MCF 10A (cell line): ENCODE data around the gene PRUNE2. TPM values are rescaled to one million over a fixed set of nuclear protein-coding genes. Genes with fewer than 3 reads are reported as not detected.
A peak's percentile ranks its signal among the peaks of the same experiment; 100 is the strongest.

Source experiments
- BruUV-seq: library from RNA; stranded (reverse); fragments of 400-500 nt; replicated peaks from 2 replicates; lab custom pipeline; 2021; lab: Mats Ljungman, UMichigan
- CTCF ChIA-PET: fragments of 300-600 bp; sonication (Branson Sonifier 250); formaldehyde crosslinking; extraction: SDS; loops from one replicate; lab custom pipeline; 2021; ENCODE audit warnings: antibody characterized with exemption, inconsistent platforms; lab: Yijun Ruan, JAX
- POLR2A ChIA-PET: fragments of 300-600, 350-650 bp; sonication (Branson Sonifier 250); formaldehyde crosslinking; extraction: SDS; loops from one replicate; lab custom pipeline; 2020; ENCODE audit warnings: antibody characterized with exemption, inconsistent platforms; lab: Yijun Ruan, JAX
- DNase-seq: peaks from one replicate; pipeline ENCODE4 v3.0.0-alpha.2; 2018; ENCODE audit not compliant: unreplicated experiment
- H3K27ac Mint-ChIP-seq: one replicate; pipeline ENCODE4 v1.8.0; 2022; ENCODE audit warnings: mild to moderate bottlenecking, low read depth, mixed read lengths; ENCODE audit not compliant: unreplicated experiment
- H3K27me3 Mint-ChIP-seq: one replicate; pipeline ENCODE4 v1.8.0; 2022; ENCODE audit warnings: mixed read lengths; ENCODE audit not compliant: insufficient read depth, unreplicated experiment
- H3K36me3 Mint-ChIP-seq: one replicate; pipeline ENCODE4 v1.8.0; 2022; ENCODE audit warnings: mild to moderate bottlenecking, moderate library complexity, mixed read lengths; ENCODE audit not compliant: insufficient read depth, unreplicated experiment
- H3K4me1 Mint-ChIP-seq: one replicate; pipeline ENCODE4 v1.8.0; 2022; ENCODE audit warnings: mixed read lengths; ENCODE audit not compliant: insufficient read depth, unreplicated experiment
- H3K4me3 Mint-ChIP-seq: one replicate; pipeline ENCODE4 v1.8.0; 2022; ENCODE audit warnings: mild to moderate bottlenecking, moderate library complexity, mixed read lengths; ENCODE audit not compliant: unreplicated experiment
- H3K9me3 Mint-ChIP-seq: one replicate; pipeline ENCODE4 v1.8.0; 2022; ENCODE audit warnings: mixed read lengths; ENCODE audit not compliant: unreplicated experiment
- CTCF ChIP-seq: fragments of 200-600 bp; IDR thresholded peaks from one replicate; pipeline ENCODE4 v1.8.0; 2022; ENCODE audit warnings: antibody characterized with exemption, mild to moderate bottlenecking; ENCODE audit not compliant: unreplicated experiment
- intact Hi-C: fragments of 100-400 bp; cut with micrococcal nuclease; formaldehyde crosslinking; loops from 2 replicates; pipeline ENCODE4 v1.14.1; 2022
- total RNA-seq: library from RNA; stranded (reverse); gene quantifications from 2 replicates; pipeline ENCODE4 v1.2.3, GENCODE V29; 2022

The PRUNE2 gene
- total RNA-seq, 1 experiment from 2014 or later: 0.63 TPM

- intact Hi-C loops: no loop called here
- TF ChIP-seq CTCF: no peak
- DNase-seq: no peak
- Mint-ChIP-seq H3K27me3 (no peaks in the 10 kb centered on the region), H3K4me1 (peaks cover 7% of the 10 kb centered on the region), H3K4me3 (no peak overlapping the region), H3K9me3 (no peaks in the 10 kb centered on the region), H3K27ac (no peak overlapping the region), H3K36me3 (no peaks in the 10 kb centered on the region)
- no TSS peak for BruUV-seq
- POLR2A ChIA-PET: no interaction called here
- CTCF ChIA-PET: interaction anchor here (0.7 to 1.4 kb wide), 2 partner anchors 51 to 98 kb away, joined by 3 to 5 read pairs; no protein-coding TSS in a partner anchor
These were observed 298.0 kb downstream of the PRUNE2 start for GRCh38 chr9:76607730-76608436.

GRCh38 chr9:76605321-76605900 lies 300.5 kb downstream of the PRUNE2 start:
- CTCF ChIA-PET: no interaction called here
- Mint-ChIP-seq H3K27me3 (no peaks in the 10 kb centered on the region), H3K9me3 (no peaks in the 10 kb centered on the region), H3K4me1 (peaks cover 7% of the 10 kb centered on the region), H3K4me3 (no peak overlapping the region), H3K27ac (no peak overlapping the region), H3K36me3 (no peaks in the 10 kb centered on the region)
- no TSS peak for BruUV-seq
- TF ChIP-seq CTCF: no peak
- POLR2A ChIA-PET: interaction anchor here (0.6 kb wide), 1 partner anchor 14 kb away, joined by 5 read pairs; no protein-coding TSS in a partner anchor
- intact Hi-C loops: no loop called here
- DNase-seq: no peak

GRCh38 chr9:76603931-76604570 lies 301.9 kb downstream of the PRUNE2 start:
- no peak for DNase-seq
- BruUV-seq: no TSS peak
- intact Hi-C loops: no loop called here
- POLR2A ChIA-PET: interaction anchor here (0.6 kb wide), 1 partner anchor 10 kb away, joined by 3 read pairs; no protein-coding TSS in a partner anchor
- H3K36me3 Mint-ChIP-seq: no peaks in the 10 kb centered on the region
- no peak for TF ChIP-seq CTCF
- H3K4me3 Mint-ChIP-seq: no peak overlapping the region
- CTCF ChIA-PET: interaction anchor here (0.6 to 1.4 kb wide), 3 partner anchors 14 to 365 kb away, joined by 4 read pairs; no protein-coding TSS in a partner anchor
- H3K4me1 Mint-ChIP-seq: peaks cover 7% of the 10 kb centered on the region
- H3K27ac Mint-ChIP-seq: no peak overlapping the region
- H3K27me3 Mint-ChIP-seq: no peaks in the 10 kb centered on the region
- H3K9me3 Mint-ChIP-seq: no peaks in the 10 kb centered on the region

- Mint-ChIP-seq H3K9me3 (no peaks in the 10 kb centered on the region), H3K4me3 (no peak overlapping the region), H3K4me1 (peaks cover 7% of the 10 kb centered on the region), H3K36me3 (no peaks in the 10 kb centered on the region), H3K27ac (no peak overlapping the region), H3K27me3 (no peaks in the 10 kb centered on the region)
- DNase-seq: peak; percentile 21
- intact Hi-C loops: no loop called here
- ChIA-PET CTCF (interaction anchor here (0.6 to 1.4 kb wide), 3 partner anchors 15 to 366 kb away, joined by 4 read pairs; no protein-coding TSS in a partner anchor), POLR2A (interaction anchor here (0.6 kb wide), 1 partner anchor 9 kb away, joined by 3 read pairs; no protein-coding TSS in a partner anchor)
- BruUV-seq: no TSS peak
- no peak for TF ChIP-seq CTCF
These were observed 302.4 kb downstream of the PRUNE2 start for GRCh38 chr9:76603448-76603895.
